GM21515 (cell line): ENCODE measurements around the gene CCDC3.

Source experiments
- ATAC-seq: cut with Tn5 transposase; IDR thresholded peaks from one replicate; pipeline ENCODE4 v1.9.1; 2021; ENCODE audit not compliant: unreplicated experiment

The CCDC3 gene

GRCh38 chr10:12927896-12928295, 73.6 kb downstream of the CCDC3 start:
- no peak for ATAC-seq

GRCh38 chr10:12925845-12926244, 75.7 kb downstream of the CCDC3 start:
- ATAC-seq, result no peak

GRCh38 chr10:12924911-12925310, 76.6 kb downstream of the CCDC3 start:
- no peak for ATAC-seq

- no peak for ATAC-seq
Observed at GRCh38 chr10:12922117-12922900, 79.2 kb downstream of the CCDC3 start.

- no peak for ATAC-seq
Observed at GRCh38 chr10:12921163-12921562, 80.3 kb downstream of the CCDC3 start.

GRCh38 chr10:12919574-12919973, 81.9 kb downstream of the CCDC3 start:
- ATAC-seq, result no peak

GRCh38 chr10:12916587-12916986, 84.9 kb downstream of the CCDC3 start:
- ATAC-seq, result no peak

- no peak for ATAC-seq
Observed at GRCh38 chr10:12915637-12916168, 85.8 kb downstream of the CCDC3 start.

GRCh38 chr10:12914111-12914510, 87.4 kb downstream of the CCDC3 start:
- no peak for ATAC-seq

GRCh38 chr10:12911795-12912194, 89.7 kb downstream of the CCDC3 start:
- no peak for ATAC-seq

- ATAC-seq, result no peak
Observed at GRCh38 chr10:12910835-12911234, 90.7 kb downstream of the CCDC3 start.

- ATAC-seq, result no peak
Observed at GRCh38 chr10:12909836-12910185, 91.7 kb downstream of the CCDC3 start.

GRCh38 chr10:12909182-12909835, 92.2 kb downstream of the CCDC3 start:
- no peak for ATAC-seq

- no peak for ATAC-seq
Observed at GRCh38 chr10:12908773-12909172, 92.7 kb downstream of the CCDC3 start.

GRCh38 chr10:12907656-12908055, 93.9 kb downstream of the CCDC3 start:
- ATAC-seq, result no peak

GRCh38 chr10:12906051-12906541, 95.4 kb downstream of the CCDC3 start:
- ATAC-seq, result no peak

GRCh38 chr10:12905067-12905466, 96.4 kb downstream of the CCDC3 start:
- no peak for ATAC-seq

- no peak for ATAC-seq
Observed at GRCh38 chr10:12902851-12903358, 98.6 kb downstream of the CCDC3 start.

- no peak for ATAC-seq
Observed at GRCh38 chr10:12902135-12902572, 99.4 kb downstream of the CCDC3 start.

- no peak for ATAC-seq
Observed at GRCh38 chr10:12899546-12899945, 102.0 kb downstream of the CCDC3 start.

GRCh38 chr10:12898271-12898670, 103.2 kb downstream of the CCDC3 start:
- ATAC-seq, result no peak

GRCh38 chr10:12897278-12897677, 104.2 kb downstream of the CCDC3 start:
- ATAC-seq, result no peak
